ENCODE data around the gene BRIP1. TPM values are rescaled to one million over a fixed set of nuclear protein-coding genes. Genes with fewer than 3 reads are reported as not detected.

Gene BRIP1
- total RNA-seq, 4 donors from 2014 or later: 1.0 to 13.0 TPM; not detected in 2

GRCh38 chr17:61646482-61646881 lies 216.8 kb downstream of the BRIP1 start:
- H3K4me3 ChIP-seq: no peak overlapping the region
- no peaks in the 10 kb centered on the region for H3K27me3 ChIP-seq
- no peak for DNase-seq
- H3K36me3 ChIP-seq: no peaks in the 10 kb centered on the region
- intact Hi-C loops (cut with DNase I; ENCODE audit: low total_unique reads): no loop called here
- no peaks in the 10 kb centered on the region for H3K4me1 ChIP-seq
- no peaks in the 10 kb centered on the region for H3K9me3 ChIP-seq
- H3K27ac ChIP-seq: no peak overlapping the region
- TF ChIP-seq CTCF (IDR thresholded peaks at IDR 0.05) (no peak), POLR2A (IDR thresholded peaks at IDR 0.05) (no peak)

GRCh38 chr17:61645920-61646319 lies 217.4 kb downstream of the BRIP1 start:
- Histone ChIP-seq H3K27me3 (no peaks in the 10 kb centered on the region), H3K4me3 (no peak overlapping the region), H3K9me3 (no peaks in the 10 kb centered on the region), H3K36me3 (no peaks in the 10 kb centered on the region), H3K27ac (no peak overlapping the region), H3K4me1 (no peaks in the 10 kb centered on the region)
- DNase-seq: no peak
- TF ChIP-seq CTCF (IDR thresholded peaks at IDR 0.05) (no peak), POLR2A (IDR thresholded peaks at IDR 0.05) (no peak)
- intact Hi-C loops (cut with DNase I; ENCODE audit: low total_unique reads): no loop called here

- Histone ChIP-seq H3K36me3 (no peaks in the 10 kb centered on the region), H3K9me3 (no peaks in the 10 kb centered on the region), H3K27ac (no peak overlapping the region), H3K27me3 (no peaks in the 10 kb centered on the region), H3K4me3 (no peak overlapping the region), H3K4me1 (no peaks in the 10 kb centered on the region)
- TF ChIP-seq CTCF (IDR thresholded peaks at IDR 0.05): no peak
- TF ChIP-seq POLR2A (IDR thresholded peaks at IDR 0.05): no peak
- intact Hi-C loops (cut with DNase I; ENCODE audit: low total_unique reads): no loop called here
- DNase-seq: no peak
These were observed 218.2 kb downstream of the BRIP1 start for GRCh38 chr17:61644800-61645774.

GRCh38 chr17:61642768-61643167 lies 220.6 kb downstream of the BRIP1 start:
- no peaks in the 10 kb centered on the region for H3K27me3 ChIP-seq
- no peaks in the 10 kb centered on the region for H3K4me1 ChIP-seq
- intact Hi-C loops (cut with DNase I; ENCODE audit: low total_unique reads): no loop called here
- TF ChIP-seq POLR2A (IDR thresholded peaks at IDR 0.05) (no peak), CTCF (IDR thresholded peaks at IDR 0.05) (no peak)
- no peak for DNase-seq
- no peak overlapping the region for H3K4me3 ChIP-seq
- no peaks in the 10 kb centered on the region for H3K36me3 ChIP-seq
- no peak overlapping the region for H3K27ac ChIP-seq
- H3K9me3 ChIP-seq: no peaks in the 10 kb centered on the region

GRCh38 chr17:61641715-61642114 lies 221.6 kb downstream of the BRIP1 start:
- no peak for DNase-seq
- no peaks in the 10 kb centered on the region for H3K27me3 ChIP-seq
- H3K4me3 ChIP-seq: no peak overlapping the region
- H3K9me3 ChIP-seq: no peaks in the 10 kb centered on the region
- H3K36me3 ChIP-seq: no peaks in the 10 kb centered on the region
- TF ChIP-seq POLR2A (IDR thresholded peaks at IDR 0.05): no peak
- TF ChIP-seq CTCF (IDR thresholded peaks at IDR 0.05): no peak
- no peak overlapping the region for H3K27ac ChIP-seq
- intact Hi-C loops (cut with DNase I; ENCODE audit: low total_unique reads): no loop called here
- H3K4me1 ChIP-seq: no peaks in the 10 kb centered on the region

Data from uterus (tissue), 4 donors.